Fibroblast of lung (primary cell): ENCODE results near the gene ANO10. TPM values are rescaled to one million over a fixed set of nuclear protein-coding genes. Genes with fewer than 3 reads are reported as not detected.

Experiments
- DNase-seq, 2 donors: peaks; one replicate each; pipeline versions ENCODE4 v3.0.0 to v3.0.0-alpha.2; 2010; ENCODE audit warnings: low read depth in 2 of 2
- H2AFZ ChIP-seq: 2 replicates; pipeline ENCODE4 v1.5.1; 2012; ENCODE audit warnings: low read length, control low read depth, inconsistent platforms
- H3K27ac ChIP-seq: 2 replicates; pipeline ENCODE4 v1.5.1; 2011; ENCODE audit warnings: low read length, control low read depth; ENCODE audit not compliant: insufficient read depth
- H3K27me3 ChIP-seq: 2 replicates; pipeline ENCODE4 v1.5.1; 2011; ENCODE audit warnings: mild to moderate bottlenecking, low read length; ENCODE audit not compliant: control insufficient read depth, insufficient read depth
- H3K36me3 ChIP-seq: 2 replicates; pipeline ENCODE4 v1.5.1; 2011; ENCODE audit warnings: low read length; ENCODE audit not compliant: control insufficient read depth, insufficient read depth
- H3K4me1 ChIP-seq: 2 replicates; pipeline ENCODE4 v1.5.1; 2011; ENCODE audit warnings: low read length; ENCODE audit not compliant: control insufficient read depth, insufficient read depth; ENCODE audit errors: extremely low read depth
- H3K4me2 ChIP-seq: 2 replicates; pipeline ENCODE4 v1.5.1; 2011; ENCODE audit warnings: low read length, control low read depth; ENCODE audit not compliant: insufficient read depth; ENCODE audit errors: extremely low read depth
- H3K4me3 ChIP-seq, 4 experiments: fragments of 200-600 bp in 1 of 4; sonication (generic) in 1 of 4; replicated peaks in 1 of 4; 2 replicates each; pipeline ENCODE4 v1.5.1; 2011 to 2016; ENCODE audit warnings: low read length in 4 of 4, low read depth in 3 of 4, mild to moderate bottlenecking in 3 of 4, control low read depth in 2 of 4, inconsistent platforms in 1 of 4, mixed read lengths in 1 of 4; ENCODE audit not compliant: insufficient read depth in 1 of 4; ENCODE audit errors: control extremely low read depth in 1 of 4
- H3K79me2 ChIP-seq: 2 replicates; pipeline ENCODE4 v1.5.1; 2012; ENCODE audit warnings: mild to moderate bottlenecking, low read length, inconsistent platforms; ENCODE audit not compliant: control insufficient read depth, insufficient read depth
- H3K9ac ChIP-seq: 2 replicates; pipeline ENCODE4 v1.5.1; 2011; ENCODE audit warnings: mild to moderate bottlenecking, low read length, control low read depth; ENCODE audit not compliant: insufficient read depth
- H3K9me3 ChIP-seq: 2 replicates; pipeline ENCODE4 v1.5.1; 2012; ENCODE audit warnings: low read depth, low read length; ENCODE audit not compliant: control insufficient read depth, insufficient read depth
- H4K20me1 ChIP-seq: 2 replicates; pipeline ENCODE4 v1.5.1; 2011; ENCODE audit warnings: low read length; ENCODE audit not compliant: control insufficient read depth, insufficient read depth; ENCODE audit errors: extremely low read depth
- EZH2 ChIP-seq: IDR thresholded peaks from 2 replicates; pipeline ENCODE4 v1.5.1; 2012; ENCODE audit warnings: low read length, control low read depth, mild to moderate bottlenecking; ENCODE audit errors: missing control alignments
- polyA plus RNA-seq, 2 donors: library from polyadenylated mRNA; depleted of rRNA in 1 of 2; stranded (reverse) in 1 of 2; unstranded in 1 of 2; fragments of >200 nt; gene quantifications; 2 replicates each; pipeline ENCODE4 v1.2.1, GENCODE V29; 2011 to 2012; ENCODE audit warnings: missing spikeins in 1 of 2
- total RNA-seq: library from RNA; depleted of rRNA; stranded (reverse); fragments of >200 nt; gene quantifications from 2 replicates; pipeline ENCODE4 v1.2.1, GENCODE V29; 2014
- TF ChIP-seq, protein P1 (sequence below), 2 donors: IDR thresholded peaks in 1 of 2; conservative IDR thresholded peaks in 1 of 2; 1 replicate in 1 of 2; 2 replicates in 1 of 2; pipeline ENCODE4 v1.5.1; 2011 to 2012; ENCODE audit warnings: low read length in 2 of 2, control low read depth in 1 of 2, inconsistent platforms in 1 of 2, low read depth in 1 of 2, mild to moderate bottlenecking in 1 of 2

The ANO10 gene
- total and polyA plus RNA-seq, 2 donors (not counting 1 experiment from before 2014, with no cell fraction given), result 103 to 138 TPM

DNA sequence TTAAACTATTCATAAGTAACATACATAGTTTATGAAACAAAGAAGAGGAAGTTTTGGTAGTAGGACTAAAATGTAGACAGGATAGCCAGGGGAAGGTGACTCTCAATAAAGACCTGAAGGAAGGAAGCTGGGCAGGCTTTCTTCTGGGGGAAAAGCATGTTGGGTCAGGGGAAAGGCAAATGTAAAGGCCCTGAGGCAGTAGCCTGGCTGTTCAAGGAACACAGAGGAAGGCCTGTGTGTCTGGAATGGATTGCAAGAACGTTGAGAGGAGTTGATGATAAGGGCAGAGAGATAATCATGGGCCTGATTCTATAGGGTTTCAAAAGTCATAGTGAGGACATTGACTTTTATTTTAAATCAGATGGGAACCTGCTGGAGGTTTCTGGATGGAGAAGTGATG is 167.8 kb downstream of the ANO10 start:
- Histone ChIP-seq H2AFZ (no peak overlapping the region), H3K4me2 (no peak overlapping the region), H3K36me3 (no peaks in the 10 kb centered on the region), H3K27ac (no peak overlapping the region), H3K79me2 (no peaks in the 10 kb centered on the region), H3K4me1 (peaks cover 2% of the 10 kb centered on the region), H3K4me3 (no peak overlapping the region), H3K9ac (no peak overlapping the region), H3K9me3 (no peaks in the 10 kb centered on the region), H4K20me1 (no peaks in the 10 kb centered on the region), H3K27me3 (no peaks in the 10 kb centered on the region)
- TF ChIP-seq EZH2, result no peak
- TF ChIP-seq, protein P1, sequence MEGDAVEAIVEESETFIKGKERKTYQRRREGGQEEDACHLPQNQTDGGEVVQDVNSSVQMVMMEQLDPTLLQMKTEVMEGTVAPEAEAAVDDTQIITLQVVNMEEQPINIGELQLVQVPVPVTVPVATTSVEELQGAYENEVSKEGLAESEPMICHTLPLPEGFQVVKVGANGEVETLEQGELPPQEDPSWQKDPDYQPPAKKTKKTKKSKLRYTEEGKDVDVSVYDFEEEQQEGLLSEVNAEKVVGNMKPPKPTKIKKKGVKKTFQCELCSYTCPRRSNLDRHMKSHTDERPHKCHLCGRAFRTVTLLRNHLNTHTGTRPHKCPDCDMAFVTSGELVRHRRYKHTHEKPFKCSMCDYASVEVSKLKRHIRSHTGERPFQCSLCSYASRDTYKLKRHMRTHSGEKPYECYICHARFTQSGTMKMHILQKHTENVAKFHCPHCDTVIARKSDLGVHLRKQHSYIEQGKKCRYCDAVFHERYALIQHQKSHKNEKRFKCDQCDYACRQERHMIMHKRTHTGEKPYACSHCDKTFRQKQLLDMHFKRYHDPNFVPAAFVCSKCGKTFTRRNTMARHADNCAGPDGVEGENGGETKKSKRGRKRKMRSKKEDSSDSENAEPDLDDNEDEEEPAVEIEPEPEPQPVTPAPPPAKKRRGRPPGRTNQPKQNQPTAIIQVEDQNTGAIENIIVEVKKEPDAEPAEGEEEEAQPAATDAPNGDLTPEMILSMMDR (conservative IDR thresholded peaks at IDR 0.05 in 1 of 2, IDR thresholded peaks at IDR 0.05 in 1 of 2; ENCODE audit: low read depth in 1 of 2, low read length in 2 of 2), result no peak
- DNase-seq, result no peak

DNA sequence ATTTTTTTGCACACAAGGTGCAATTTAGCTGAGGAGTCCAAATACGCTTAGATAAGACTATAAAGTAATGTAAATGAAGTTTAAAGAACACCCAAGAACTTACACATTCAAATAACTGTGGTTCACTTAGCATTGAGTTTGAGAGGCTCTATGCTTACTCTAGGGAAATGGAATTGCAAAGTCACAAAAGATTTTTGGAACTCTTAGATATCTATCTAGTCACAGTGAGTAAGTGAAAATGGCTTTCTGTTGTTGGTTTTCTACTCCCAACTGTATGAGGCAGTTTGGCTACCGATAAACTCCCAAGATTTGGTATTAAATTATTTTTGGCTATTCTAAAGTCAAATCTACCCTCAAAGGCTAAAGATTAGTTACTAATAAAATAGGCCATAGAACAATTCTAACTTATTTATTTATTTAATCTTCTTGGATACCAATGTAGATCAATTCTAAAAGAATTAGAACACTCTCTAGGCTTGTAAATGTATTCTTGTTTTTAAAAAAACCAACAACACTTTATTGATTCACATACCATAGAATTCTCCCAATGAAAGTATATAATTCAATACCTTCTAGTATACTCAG is 170.0 kb downstream of the ANO10 start:
- H3K4me1 ChIP-seq, result peaks cover 2% of the 10 kb centered on the region
- no peaks in the 10 kb centered on the region for H3K79me2 ChIP-seq
- no peaks in the 10 kb centered on the region for H3K36me3 ChIP-seq
- H3K4me2 ChIP-seq, result no peak overlapping the region
- H3K27ac ChIP-seq, result no peak overlapping the region
- H3K9me3 ChIP-seq, result no peaks in the 10 kb centered on the region
- no peaks in the 10 kb centered on the region for H3K27me3 ChIP-seq
- H2AFZ ChIP-seq, result no peak overlapping the region
- no peak for DNase-seq
- H3K4me3 ChIP-seq, result no peak overlapping the region
- no peaks in the 10 kb centered on the region for H4K20me1 ChIP-seq
- H3K9ac ChIP-seq, result no peak overlapping the region
- TF ChIP-seq, protein P1 (conservative IDR thresholded peaks at IDR 0.05 in 1 of 2, IDR thresholded peaks at IDR 0.05 in 1 of 2; ENCODE audit: low read depth in 1 of 2, low read length in 2 of 2), result no peak
- TF ChIP-seq EZH2, result no peak

DNA sequence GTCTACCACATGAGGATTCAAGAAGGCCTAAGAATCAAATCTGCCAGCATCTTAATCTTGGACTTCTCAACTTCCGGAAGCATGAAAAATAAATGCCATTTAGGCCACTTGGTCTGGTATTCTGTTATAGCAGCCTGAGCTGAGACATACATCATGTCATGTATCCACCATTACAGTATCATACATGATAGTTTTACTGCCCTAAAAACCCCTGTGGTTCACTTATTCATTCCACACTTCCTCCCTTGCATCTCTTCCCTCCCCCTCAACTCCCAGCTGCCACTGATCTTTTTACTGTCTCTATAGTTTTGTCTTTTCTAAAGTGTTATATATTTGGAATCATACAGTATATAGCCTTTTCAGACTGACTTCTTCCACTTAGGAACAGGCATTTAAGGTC is 173.7 kb downstream of the ANO10 start:
- H3K9me3 ChIP-seq, result no peaks in the 10 kb centered on the region
- DNase-seq, result no peak
- no peaks in the 10 kb centered on the region for H3K4me1 ChIP-seq
- no peaks in the 10 kb centered on the region for H3K27me3 ChIP-seq
- TF ChIP-seq, protein P1 (conservative IDR thresholded peaks at IDR 0.05 in 1 of 2, IDR thresholded peaks at IDR 0.05 in 1 of 2; ENCODE audit: low read depth in 1 of 2, low read length in 2 of 2), result no peak
- TF ChIP-seq EZH2, result no peak
- no peak overlapping the region for H3K4me2 ChIP-seq
- H3K79me2 ChIP-seq, result no peaks in the 10 kb centered on the region
- H3K4me3 ChIP-seq, result no peak overlapping the region
- H3K36me3 ChIP-seq, result no peaks in the 10 kb centered on the region
- H2AFZ ChIP-seq, result no peak overlapping the region
- H3K27ac ChIP-seq, result no peak overlapping the region
- no peaks in the 10 kb centered on the region for H4K20me1 ChIP-seq
- no peak overlapping the region for H3K9ac ChIP-seq
